ENCODE measurements around the gene IGF2R.

Gene IGF2R

GRCh38 chr6:159974932-159975331 lies 6.0 kb downstream of the IGF2R start:
- DNase-seq (ENCODE audit: low read depth): no peak

GRCh38 chr6:159976686-159977254 lies 7.9 kb downstream of the IGF2R start:
- no peak for DNase-seq (ENCODE audit: low read depth)

- DNase-seq (ENCODE audit: low read depth): no peak
Measured at GRCh38 chr6:159977255-159977903, 8.5 kb downstream of the IGF2R start.

GRCh38 chr6:159977904-159978268 lies 9.0 kb downstream of the IGF2R start:
- no peak for DNase-seq (ENCODE audit: low read depth)

GRCh38 chr6:159978291-159979135 lies 9.6 kb downstream of the IGF2R start:
- no peak for DNase-seq (ENCODE audit: low read depth)

GRCh38 chr6:159979136-159979874 lies 10.4 kb downstream of the IGF2R start:
- no peak for DNase-seq (ENCODE audit: low read depth)

GRCh38 chr6:159980474-159980873 lies 11.6 kb downstream of the IGF2R start:
- DNase-seq (ENCODE audit: low read depth): no peak

- no peak for DNase-seq (ENCODE audit: low read depth)
Measured at GRCh38 chr6:159981071-159981402, 12.2 kb downstream of the IGF2R start.

- DNase-seq (ENCODE audit: low read depth): no peak
Measured at GRCh38 chr6:159981403-159982245, 12.7 kb downstream of the IGF2R start.

GRCh38 chr6:159982731-159983506 lies 14.0 kb downstream of the IGF2R start:
- DNase-seq (ENCODE audit: low read depth): no peak

- no peak for DNase-seq (ENCODE audit: low read depth)
Measured at GRCh38 chr6:159983641-159984080, 14.8 kb downstream of the IGF2R start.

- DNase-seq (ENCODE audit: low read depth): no peak
Measured at GRCh38 chr6:159984268-159984786, 15.4 kb downstream of the IGF2R start.

- no peak for DNase-seq (ENCODE audit: low read depth)
Measured at GRCh38 chr6:159985296-159985945, 16.5 kb downstream of the IGF2R start.

GRCh38 chr6:159988983-159989454 lies 20.1 kb downstream of the IGF2R start:
- no peak for DNase-seq (ENCODE audit: low read depth)

- no peak for DNase-seq (ENCODE audit: low read depth)
Measured at GRCh38 chr6:159989492-159990480, 20.9 kb downstream of the IGF2R start.

- DNase-seq (ENCODE audit: low read depth): no peak
Measured at GRCh38 chr6:159992366-159992765, 23.5 kb downstream of the IGF2R start.

- no peak for DNase-seq (ENCODE audit: low read depth)
Measured at GRCh38 chr6:159995405-159995804, 26.5 kb downstream of the IGF2R start.

GRCh38 chr6:159996087-159996622 lies 27.3 kb downstream of the IGF2R start:
- DNase-seq (ENCODE audit: low read depth): no peak

All from fibroblast of the conjunctiva (primary cell).